HL-60/S4 (cell line): ENCODE results near the gene INHBC.

Source experiments
- in situ Hi-C: fragments of 300-500 bp; cut with MboI; formaldehyde crosslinking; loops from 2 replicates; pipeline ENCODE4 v1.14.3; 2022; ENCODE audit warnings: low sequenced_read_pairs

Gene INHBC

GRCh38 chr12:57452937-57453509, 18.4 kb downstream of the INHBC start:
- in situ Hi-C loops = loop anchor here (10.0 kb wide), 1 partner anchor 188 kb away; no protein-coding TSS in a partner anchor

- in situ Hi-C loops = loop anchor here (10.0 kb wide), 1 partner anchor 189 kb away; no protein-coding TSS in a partner anchor
Measured at GRCh38 chr12:57454213-57454565, 19.6 kb downstream of the INHBC start.

GRCh38 chr12:57454566-57455373, 20.2 kb downstream of the INHBC start, which contains the start of gene INHBE:
Gene INHBE (plus strand): TSS chr12:57455307. CDS start chr12:57455537, 230 bp downstream.
- in situ Hi-C loops = loop anchor here (10.0 kb wide), 1 partner anchor 190 kb away; no protein-coding TSS in a partner anchor

- in situ Hi-C loops = loop anchor here (10.0 kb wide), 1 partner anchor 191 kb away; no protein-coding TSS in a partner anchor
Measured at GRCh38 chr12:57455374-57456144, 21.0 kb downstream of the INHBC start.

GRCh38 chr12:57456145-57456700, 21.6 kb downstream of the INHBC start:
- in situ Hi-C loops = loop anchor here (10.0 kb wide), 1 partner anchor 191 kb away; no protein-coding TSS in a partner anchor

GRCh38 chr12:57456737-57457490, 22.3 kb downstream of the INHBC start:
- in situ Hi-C loops = loop anchor here (10.0 kb wide), 1 partner anchor 192 kb away; no protein-coding TSS in a partner anchor

GRCh38 chr12:57458665-57459054, 24.1 kb downstream of the INHBC start:
- in situ Hi-C loops = loop anchor here (10.0 kb wide), 1 partner anchor 194 kb away; no protein-coding TSS in a partner anchor

GRCh38 chr12:57459055-57459749, 24.6 kb downstream of the INHBC start:
- in situ Hi-C loops = loop anchor here (10.0 kb wide), 1 partner anchor 194 kb away; no protein-coding TSS in a partner anchor

- in situ Hi-C loops = loop anchor here (10.0 kb wide), 1 partner anchor 195 kb away; no protein-coding TSS in a partner anchor
Measured at GRCh38 chr12:57459750-57460467, 25.3 kb downstream of the INHBC start, which contains the start of gene GLI1. Gene GLI1 (plus strand): TSS chr12:57459785. CDS start chr12:57463692, 3,907 bp downstream.

- in situ Hi-C loops = no loop called here
Measured at GRCh38 chr12:57460468-57460784, 25.8 kb downstream of the INHBC start.

GRCh38 chr12:57460841-57461275, 26.3 kb downstream of the INHBC start:
- in situ Hi-C loops = no loop called here

GRCh38 chr12:57461276-57461916, 26.8 kb downstream of the INHBC start:
- in situ Hi-C loops = no loop called here

- in situ Hi-C loops = no loop called here
Measured at GRCh38 chr12:57461917-57462250, 27.3 kb downstream of the INHBC start.

- in situ Hi-C loops = no loop called here
Measured at GRCh38 chr12:57462251-57462911, 27.8 kb downstream of the INHBC start.

- in situ Hi-C loops = no loop called here
Measured at GRCh38 chr12:57462912-57463253, 28.3 kb downstream of the INHBC start.

- in situ Hi-C loops = no loop called here
Measured at GRCh38 chr12:57464569-57464968, 30.0 kb downstream of the INHBC start.

- in situ Hi-C loops = no loop called here
Measured at GRCh38 chr12:57465030-57465746, 30.6 kb downstream of the INHBC start.
